Activated T-cell treated with anti-CD3 and anti-CD28 coated beads, Interleukin-2, amount 50 U/mL, for 48 hours (primary cell): ENCODE measurements around the gene CMBL.
"Not testable (repeated sequence)": the region's sequence is repeated elsewhere in the genome, so short reads cannot be mapped to it uniquely, and the experiment has no call there.

Experiments
- DNase-seq, 2 experiments: peaks; one replicate each; pipeline ENCODE4 v3.0.0-alpha.2; 2020

Gene CMBL

DNA sequence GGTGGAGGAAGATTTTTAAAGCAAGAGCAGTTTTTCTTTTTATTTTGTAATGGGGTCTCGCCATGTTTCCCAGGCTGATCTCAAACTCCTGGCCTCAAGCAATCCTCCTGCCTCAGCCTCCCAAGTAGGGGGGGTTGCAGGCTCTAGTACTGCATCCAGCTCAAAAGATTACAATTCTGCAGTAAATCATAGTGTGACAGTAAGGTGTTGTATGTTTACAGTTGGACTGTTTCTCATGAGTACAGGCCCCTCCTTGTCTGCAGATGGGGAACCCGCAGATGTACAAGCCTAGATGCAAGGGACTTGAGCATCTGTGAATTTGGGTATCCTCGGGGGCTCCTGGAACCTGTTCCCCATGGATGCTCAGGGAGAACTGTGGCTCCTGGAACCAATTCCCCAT, 54.3 kb downstream of the CMBL start:
- DNase-seq: no peak

DNA sequence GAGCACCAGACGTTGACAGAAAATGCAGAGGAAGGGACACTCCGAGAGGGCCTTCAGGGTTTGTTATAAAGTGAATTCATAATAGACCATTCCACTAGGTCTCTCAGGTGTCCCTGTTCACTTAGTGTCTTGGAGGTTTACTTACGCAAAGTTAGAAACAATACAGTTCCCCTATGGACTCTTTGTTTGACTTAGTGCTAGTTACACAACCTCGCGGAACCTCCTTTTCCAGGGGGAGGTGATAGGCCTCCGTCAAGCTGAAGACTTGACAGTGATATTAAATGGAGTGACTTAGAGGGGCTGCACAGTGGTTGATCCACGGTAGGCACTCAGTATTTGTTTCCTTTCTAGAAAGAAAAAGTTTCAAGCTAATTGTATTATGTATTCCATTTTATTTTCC, 56.3 kb downstream of the CMBL start:
- DNase-seq: no peak

- no peak for DNase-seq
These were observed 56.9 kb downstream of the CMBL start for GRCh38 chr5:10250806-10251276.

- peak; percentile 91 to 92 for DNase-seq
These were observed 57.5 kb downstream of the CMBL start, which contains the start of gene CCT5 for GRCh38 chr5:10249948-10250805. TSS of gene CCT5 (plus strand) at chr5:10250280. CDS start at chr5:10250341, 61 bp downstream.

- no peak for DNase-seq
These were observed 59.1 kb downstream of the CMBL start for GRCh38 chr5:10248378-10249260.

DNA sequence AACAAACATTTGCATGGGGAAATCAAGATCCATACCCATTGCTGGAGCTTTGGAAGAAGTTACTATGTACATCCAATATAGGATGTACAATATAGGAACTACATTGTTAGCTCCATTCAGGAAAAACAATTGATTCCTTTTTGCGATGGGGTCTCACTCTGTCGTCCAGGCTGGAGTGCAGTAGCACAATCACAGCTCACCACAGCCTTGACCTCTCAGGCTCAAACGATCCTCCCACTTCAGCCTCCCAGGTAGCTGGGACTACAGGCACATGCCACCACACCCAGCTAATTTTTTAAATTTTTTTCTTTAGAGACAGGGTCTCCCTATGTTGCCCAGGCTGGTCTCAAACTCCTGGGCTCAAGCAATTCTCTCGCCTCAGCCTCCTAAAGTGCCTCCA, 60.5 kb downstream of the CMBL start:
- DNase-seq: not testable (repeated sequence)

- no peak for DNase-seq
These were observed 60.9 kb downstream of the CMBL start for GRCh38 chr5:10246761-10247160.

GRCh38 chr5:10244342-10244944, 63.3 kb downstream of the CMBL start:
- no peak for DNase-seq

DNA sequence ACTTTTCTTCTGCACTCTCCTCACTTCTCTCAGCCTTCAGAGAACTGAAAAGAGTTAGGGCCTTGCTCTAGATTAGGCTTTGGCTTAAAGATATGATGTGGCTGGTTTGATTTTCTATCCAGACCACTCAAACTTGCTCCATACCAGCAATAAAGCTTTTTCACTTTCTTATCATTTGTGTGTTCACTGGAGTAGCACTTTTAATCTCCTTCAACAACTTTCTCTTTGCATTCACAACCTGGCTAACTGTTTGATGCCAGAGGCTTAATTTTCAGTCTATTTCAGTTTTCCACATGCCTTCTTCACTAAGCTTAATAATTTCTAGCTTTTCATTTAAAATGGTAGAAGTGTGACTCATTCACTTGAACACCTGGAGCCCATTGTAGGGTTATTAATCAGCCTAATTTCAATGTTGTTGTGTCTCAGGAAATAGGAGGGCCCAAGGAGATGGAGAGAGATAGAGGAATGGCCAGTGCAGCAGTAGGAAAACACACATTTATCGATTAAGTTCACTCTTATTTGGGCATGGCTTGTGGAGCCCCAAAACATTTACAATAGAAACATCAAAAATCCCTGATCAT, 64.0 kb downstream of the CMBL start:
- no peak for DNase-seq

DNA sequence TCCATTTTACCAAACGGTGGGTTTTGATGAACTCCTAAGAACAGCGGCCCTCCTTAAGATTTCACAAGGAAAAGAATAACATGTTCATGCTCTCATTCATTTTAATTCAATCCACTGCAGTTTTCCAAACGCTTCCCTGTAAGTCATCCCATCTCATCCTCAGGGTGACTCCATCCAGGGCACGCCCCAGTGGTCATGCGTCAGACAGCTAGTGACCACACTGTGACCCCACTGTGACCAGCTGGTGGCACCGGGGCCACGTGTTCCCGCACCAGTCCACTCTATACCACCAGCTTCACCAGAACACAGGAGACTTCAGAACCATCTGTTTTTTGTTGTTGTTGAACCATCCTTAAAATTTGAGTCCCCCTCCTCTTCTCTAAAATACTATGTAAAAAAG, 72.4 kb downstream of the CMBL start:
- no peak for DNase-seq

GRCh38 chr5:10233505-10233904, 74.2 kb downstream of the CMBL start:
- no peak for DNase-seq

DNA sequence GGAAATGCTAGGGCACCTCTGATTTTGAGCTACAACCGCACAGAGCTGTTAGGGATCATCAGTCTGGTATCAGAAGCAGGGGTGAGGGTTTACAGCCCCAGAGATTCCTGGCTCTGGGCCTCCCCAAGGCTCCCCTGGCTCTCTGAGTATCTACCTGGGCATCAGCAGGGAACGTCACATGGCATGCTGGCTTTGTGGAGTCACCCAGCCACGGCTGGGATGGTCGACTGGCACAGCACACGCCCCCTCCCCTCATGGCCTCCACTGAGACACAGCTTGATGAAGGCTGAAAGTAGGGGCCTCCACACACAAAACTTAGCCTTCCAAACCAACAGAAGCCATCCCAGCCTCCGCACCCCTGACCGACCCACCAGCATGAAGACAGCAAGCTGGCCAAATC, 74.7 kb downstream of the CMBL start:
- no peak for DNase-seq

GRCh38 chr5:10232386-10232785, 75.3 kb downstream of the CMBL start:
- no peak for DNase-seq

DNA sequence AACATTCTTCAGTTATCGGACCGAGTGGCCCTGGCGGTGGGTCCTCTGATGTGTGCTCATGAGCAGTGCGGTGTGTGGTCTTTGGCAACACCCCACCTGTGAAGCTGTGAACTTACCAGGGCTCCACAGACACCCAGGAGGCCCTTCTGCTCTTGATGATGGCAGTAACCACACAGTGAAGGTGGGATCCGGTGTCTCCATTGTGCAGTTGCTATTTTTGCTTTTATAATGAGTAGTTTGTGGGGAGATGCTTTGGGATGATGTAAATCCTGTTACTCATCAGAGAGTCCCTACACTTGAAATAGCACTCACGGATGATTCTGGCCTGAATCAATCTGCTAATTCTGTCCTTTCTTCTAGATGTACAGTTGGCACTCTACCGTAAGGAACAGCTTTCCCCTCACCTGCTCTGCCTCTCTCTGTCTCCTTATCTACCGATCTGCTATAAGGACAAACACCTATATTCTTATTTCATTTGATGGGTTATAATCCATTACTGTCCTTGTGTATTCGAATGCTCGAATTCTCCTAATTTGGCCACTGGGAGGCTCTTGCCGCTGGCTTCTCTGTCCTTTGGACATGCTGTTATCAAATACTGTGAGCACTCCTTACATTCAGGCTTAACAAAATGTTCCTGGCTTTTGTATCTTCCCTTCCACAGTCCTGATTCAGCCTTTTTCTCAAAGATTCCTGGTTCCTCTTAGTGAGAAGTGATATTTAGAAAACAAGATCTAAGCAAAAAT, 78.2 kb downstream of the CMBL start:
- no peak for DNase-seq

- DNase-seq: no peak
These were observed 79.4 kb downstream of the CMBL start for GRCh38 chr5:10228288-10228687.
